Right cardiac atrium (tissue), 5 donors: ENCODE results near the gene BLTP3A. TPM values are rescaled to one million over a fixed set of nuclear protein-coding genes. Genes with fewer than 3 reads are reported as not detected.
"Not testable (repeated sequence)": the region's sequence is repeated elsewhere in the genome, so short reads cannot be mapped to it uniquely, and the experiment has no call there.

ENCODE experiments used
- ATAC-seq, 2 donors: fragments of 200-7000 bp; cut with Tn5 transposase; one replicate each; pipeline versions ENCODE4 v1.8.0 to v1.9.1; 2020; ENCODE audit warnings: moderate library complexity in 2 of 2, mild to moderate bottlenecking in 1 of 2
- DNase-seq, 3 donors: peaks; one replicate each; pipeline ENCODE4 v3.0.0-alpha.2; 2020
- H3K27ac ChIP-seq: one replicate; pipeline ENCODE4 v1.5.1; 2013; ENCODE audit warnings: mild to moderate bottlenecking, low read length, control low read depth, moderate library complexity
- H3K27me3 ChIP-seq: one replicate; pipeline ENCODE4 v1.6.1; 2013; ENCODE audit not compliant: control insufficient read depth, insufficient read depth
- H3K4me1 ChIP-seq: one replicate; pipeline ENCODE4 v1.6.1; 2013; ENCODE audit warnings: low read length; ENCODE audit not compliant: control insufficient read depth, insufficient read depth
- H3K4me3 ChIP-seq: one replicate; pipeline ENCODE4 v1.5.1; 2013; ENCODE audit warnings: low read length, control low read depth
- H3K9me3 ChIP-seq: one replicate; pipeline ENCODE4 v1.6.1; 2013; ENCODE audit warnings: low read length; ENCODE audit not compliant: control insufficient read depth
- WGBS: extraction: QIAGEN DNeasy Blood & Tissue Kit; methylation state at CpG from one replicate; pipeline ENCODE4 v1.1.7; 2013; 5-methylcytosine and 5-hydroxymethylcytosine counted together
- intact Hi-C, 4 donors: fragments of 100-400 bp; cut with DNase I; formaldehyde crosslinking; loops; one replicate each; pipeline versions ENCODE4 v1.11.0 to v1.14.0; 2022 to 2023
- polyA plus RNA-seq: library from polyadenylated mRNA; stranded (reverse); fragments of 200-250 nt; gene quantifications from one replicate; pipeline ENCODE4 v1.2.3, GENCODE V29; 2013
- total RNA-seq, 4 donors: library from RNA; stranded (reverse); fragmentation: NEBNext Ultra II Directional; extraction: Animal tissue kit (Norgen Biotek cat#: 25700); gene quantifications; one replicate each; pipeline ENCODE4 v1.2.1, GENCODE V29; 2021
- donor health status: healthy with polysubstance abuse.
- donor health status: DM: no; HTN: yes; CAD: no.
- donor health status: DM: no; HTN: no; CAD: no.
- donor health status: DM: no; HTN: yes; CAD: no; lungs with severe emphysema.
- donor health status: DM: yes; HTN: yes; CAD: no.

Gene BLTP3A
- total and polyA plus RNA-seq, 5 donors = 4.4 to 18.8 (median 17.5) TPM

- Histone ChIP-seq H3K27me3 (no peaks in the 10 kb centered on the region), H3K27ac (no peak overlapping the region), H3K4me1 (peaks cover 4% of the 10 kb centered on the region), H3K4me3 (no peak overlapping the region), H3K9me3 (no peaks in the 10 kb centered on the region)
- DNase-seq (no peak), ATAC-seq (no peak)
- intact Hi-C loops = no loop called here
- WGBS = 89% methylated on average over 10 of the region's 10 CpGs
Observed at GRCh38 chr6:34810017-34810882, 18.4 kb downstream of the BLTP3A start.

GRCh38 chr6:34810936-34811632 is 19.2 kb downstream of the BLTP3A start:
- ATAC-seq = no peak
- intact Hi-C loops = no loop called here
- H3K9me3 ChIP-seq = no peaks in the 10 kb centered on the region
- no peak overlapping the region for H3K4me3 ChIP-seq
- WGBS = 78% methylated on average over 5 of the region's 5 CpGs
- no peaks in the 10 kb centered on the region for H3K27me3 ChIP-seq
- DNase-seq = no peak
- no peak overlapping the region for H3K27ac ChIP-seq
- H3K4me1 ChIP-seq = peaks cover 4% of the 10 kb centered on the region

- peaks cover 4% of the 10 kb centered on the region for H3K4me1 ChIP-seq
- no peak overlapping the region for H3K4me3 ChIP-seq
- no peak overlapping the region for H3K27ac ChIP-seq
- ATAC-seq (no peak), DNase-seq (no peak)
- 56% methylated on average over 3 of the region's 3 CpGs for WGBS
- no peaks in the 10 kb centered on the region for H3K9me3 ChIP-seq
- H3K27me3 ChIP-seq = no peaks in the 10 kb centered on the region
- intact Hi-C loops = no loop called here
Observed at GRCh38 chr6:34813028-34813713, 21.3 kb downstream of the BLTP3A start.

GRCh38 chr6:34816635-34817301 is 24.9 kb downstream of the BLTP3A start:
- intact Hi-C loops = no loop called here
- H3K9me3 ChIP-seq = no peaks in the 10 kb centered on the region
- no peak for ATAC-seq
- no peaks in the 10 kb centered on the region for H3K27me3 ChIP-seq
- 46% methylated on average over 5 of the region's 5 CpGs for WGBS
- no peak overlapping the region for H3K4me3 ChIP-seq
- no peak overlapping the region for H3K27ac ChIP-seq
- DNase-seq = no peak
- H3K4me1 ChIP-seq = peaks cover 10% of the 10 kb centered on the region

- Histone ChIP-seq H3K27ac (no peak overlapping the region), H3K4me3 (no peak overlapping the region), H3K9me3 (no peaks in the 10 kb centered on the region), H3K27me3 (no peaks in the 10 kb centered on the region), H3K4me1 (peaks cover 8% of the 10 kb centered on the region)
- WGBS = 88% methylated on average over 1 of the region's 1 CpG
- no peak for DNase-seq
- ATAC-seq = no peak
- intact Hi-C loops = no loop called here
Observed at GRCh38 chr6:34817446-34817845, 25.6 kb downstream of the BLTP3A start.

GRCh38 chr6:34818872-34819570 is 27.1 kb downstream of the BLTP3A start:
- H3K27me3 ChIP-seq, DNase-seq, intact Hi-C loops, H3K27ac ChIP-seq, H3K9me3 ChIP-seq, H3K4me3 ChIP-seq, H3K4me1 ChIP-seq: not testable (repeated sequence)
- WGBS = 49% methylated on average over 2 of the region's 4 CpGs
- ATAC-seq = peak; percentile 42 to 44

GRCh38 chr6:34819571-34820480 is 27.9 kb downstream of the BLTP3A start:
- intact Hi-C loops = no loop called here
- Histone ChIP-seq H3K27ac (peak overlapping the region; percentile 68), H3K9me3 (no peaks in the 10 kb centered on the region), H3K4me1 (peaks cover 8% of the 10 kb centered on the region), H3K4me3 (no peak overlapping the region), H3K27me3 (no peaks in the 10 kb centered on the region)
- DNase-seq (no peak), ATAC-seq (peak in 1 of 2 donors; percentile 43)
- 47% methylated on average over 3 of the region's 3 CpGs for WGBS

GRCh38 chr6:34829137-34829536 is 37.3 kb downstream of the BLTP3A start:
- Histone ChIP-seq H3K27ac (no peak overlapping the region), H3K27me3 (no peaks in the 10 kb centered on the region), H3K9me3 (no peaks in the 10 kb centered on the region), H3K4me3 (no peak overlapping the region), H3K4me1 (no peaks in the 10 kb centered on the region)
- DNase-seq = no peak
- 94% methylated on average over 2 of the region's 2 CpGs for WGBS
- intact Hi-C loops = no loop called here
- ATAC-seq = no peak

GRCh38 chr6:34832942-34833341 is 41.1 kb downstream of the BLTP3A start:
- Histone ChIP-seq H3K27ac (no peak overlapping the region), H3K27me3 (no peaks in the 10 kb centered on the region), H3K9me3 (no peaks in the 10 kb centered on the region), H3K4me1 (no peaks in the 10 kb centered on the region), H3K4me3 (no peak overlapping the region)
- no peak for DNase-seq
- WGBS = 95% methylated on average over 1 of the region's 1 CpG
- no peak for ATAC-seq
- intact Hi-C loops = no loop called here
